Trophoblast cell (in vitro differentiated cells and primary cell): ENCODE measurements around the gene TEAD1.

Experiments
- DNase-seq, 2 donors: peaks; one replicate each; pipeline ENCODE4 v3.0.0-alpha.2; 2016
- H2AFZ ChIP-seq: 2 replicates; pipeline ENCODE4 v1.6.1; 2013; ENCODE audit warnings: low read length, moderate library complexity, mild to moderate bottlenecking; ENCODE audit not compliant: insufficient read depth, poor library complexity
- H2AK5ac ChIP-seq: 2 replicates; pipeline ENCODE4 v1.6.1; 2013; ENCODE audit warnings: mild to moderate bottlenecking, low read length
- H2BK120ac ChIP-seq: 2 replicates; pipeline ENCODE4 v1.6.1; 2013; ENCODE audit warnings: low read length, mild to moderate bottlenecking, moderate library complexity; ENCODE audit not compliant: insufficient read depth, poor library complexity
- H2BK12ac ChIP-seq: 2 replicates; pipeline ENCODE4 v1.6.1; 2013; ENCODE audit warnings: mild to moderate bottlenecking, low read length, moderate library complexity
- H2BK5ac ChIP-seq: 2 replicates; pipeline ENCODE4 v1.6.1; 2013; ENCODE audit warnings: low read length, low read depth, moderate library complexity, mild to moderate bottlenecking; ENCODE audit not compliant: poor library complexity
- H3K14ac ChIP-seq: 2 replicates; pipeline ENCODE4 v1.6.1; 2013; ENCODE audit warnings: mild to moderate bottlenecking, low read length
- H3K18ac ChIP-seq: 2 replicates; pipeline ENCODE4 v1.6.1; 2013; ENCODE audit warnings: mild to moderate bottlenecking, low read length
- H3K23ac ChIP-seq: 2 replicates; pipeline ENCODE4 v1.6.1; 2013; ENCODE audit warnings: low read length
- H3K27ac ChIP-seq: 2 replicates; pipeline ENCODE4 v1.5.1; 2013; ENCODE audit warnings: low read depth, mild to moderate bottlenecking, inconsistent platforms, low read length, moderate library complexity
- H3K27me3 ChIP-seq: 2 replicates; pipeline ENCODE4 v1.6.1; 2013; ENCODE audit warnings: inconsistent platforms, mild to moderate bottlenecking, low read length, moderate library complexity; ENCODE audit not compliant: insufficient read depth
- H3K36me3 ChIP-seq, 2 experiments: 1 replicate in 1 of 2; 2 replicates in 1 of 2; pipeline ENCODE4 v1.6.1; 2013; ENCODE audit warnings: low read length in 2 of 2, mild to moderate bottlenecking in 2 of 2, moderate library complexity in 1 of 2; ENCODE audit not compliant: insufficient read depth in 2 of 2, control insufficient read depth in 1 of 2
- H3K4ac ChIP-seq: 2 replicates; pipeline ENCODE4 v1.6.1; 2013; ENCODE audit warnings: low read depth, mild to moderate bottlenecking, low read length, moderate library complexity
- H3K4me1 ChIP-seq, 2 experiments: 1 replicate in 1 of 2; 2 replicates in 1 of 2; pipeline ENCODE4 v1.6.1; 2013; ENCODE audit warnings: low read length in 2 of 2, mild to moderate bottlenecking in 2 of 2, moderate library complexity in 1 of 2; ENCODE audit not compliant: insufficient read depth in 2 of 2, control insufficient read depth in 1 of 2
- H3K4me2 ChIP-seq: 2 replicates; pipeline ENCODE4 v1.6.1; 2013; ENCODE audit warnings: inconsistent platforms, mild to moderate bottlenecking, low read length, moderate library complexity
- H3K4me3 ChIP-seq: 2 replicates; pipeline ENCODE4 v1.5.1; 2013; ENCODE audit warnings: mild to moderate bottlenecking, low read depth, low read length, inconsistent platforms
- H3K79me1 ChIP-seq: one replicate; pipeline ENCODE4 v1.6.1; 2013; ENCODE audit warnings: low read length
- H3K79me2 ChIP-seq: 2 replicates; pipeline ENCODE4 v1.6.1; 2013; ENCODE audit warnings: low read length, mild to moderate bottlenecking; ENCODE audit not compliant: control insufficient read depth, insufficient read depth, poor library complexity
- H3K9ac ChIP-seq: 2 replicates; pipeline ENCODE4 v1.6.1; 2013; ENCODE audit warnings: mild to moderate bottlenecking, low read length
- H3K9me3 ChIP-seq: 2 replicates; pipeline ENCODE4 v1.6.1; 2013; ENCODE audit warnings: low read depth, mild to moderate bottlenecking, control low read depth, inconsistent platforms, low read length; ENCODE audit not compliant: insufficient read depth
- H4K12ac ChIP-seq: 2 replicates; pipeline ENCODE4 v1.6.1; 2013; ENCODE audit warnings: low read depth, mild to moderate bottlenecking, low read length, moderate library complexity
- H4K8ac ChIP-seq: 2 replicates; pipeline ENCODE4 v1.6.1; 2013; ENCODE audit warnings: low read depth, mild to moderate bottlenecking, low read length, moderate library complexity
- H4K91ac ChIP-seq: one replicate; pipeline ENCODE4 v1.6.1; 2013; ENCODE audit warnings: low read depth, mild to moderate bottlenecking, low read length, moderate library complexity
- WGBS: extraction: QIAGEN DNeasy Blood & Tissue Kit; methylation state at CpG from one replicate; pipeline ENCODE4 v1.1.7; 2013; ENCODE audit warnings: missing lambda C conversion rate; ENCODE audit not compliant: insufficient read length, insufficient coverage; ENCODE audit errors: extremely low coverage; 5-methylcytosine and 5-hydroxymethylcytosine counted together

TEAD1 gene

GRCh38 chr11:12727563-12728211 lies 53.5 kb downstream of the TEAD1 start:
- no peak overlapping the region for H4K91ac ChIP-seq
- WGBS: no CpG with 5 or more reads among the region's 5 CpGs

GRCh38 chr11:12728417-12728816 lies 54.2 kb downstream of the TEAD1 start:
- Histone ChIP-seq H3K27me3 (no peaks in the 10 kb centered on the region), H2AFZ (no peak overlapping the region), H3K4me2 (peak overlapping the region; percentile 3), H3K36me3 (no peaks in the 10 kb centered on the region), H3K4me1 (peaks cover 37 to 52% of the 10 kb centered on the region in 2 experiments), H2BK5ac (no peak overlapping the region), H3K79me2 (peaks cover 29% of the 10 kb centered on the region), H3K27ac (peak overlapping the region; percentile 6), H2BK12ac (no peak overlapping the region), H2AK5ac (no peak overlapping the region), H3K18ac (peak overlapping the region; percentile 77), H4K91ac (no peak overlapping the region), H3K9me3 (no peaks in the 10 kb centered on the region), H3K4me3 (no peak overlapping the region), H3K14ac (peak overlapping the region; percentile 30), H4K8ac (no peak overlapping the region), H3K79me1 (peaks cover 15% of the 10 kb centered on the region), H4K12ac (no peak overlapping the region), H3K23ac (no peak overlapping the region), H3K4ac (peak overlapping the region; percentile 13), H2BK120ac (peak overlapping the region; percentile 27), H3K9ac (no peak overlapping the region)
- peak in 1 of 2 donors; percentile 46 for DNase-seq
- WGBS: no CpG with 5 or more reads among the region's 4 CpGs

More at GRCh38 chr11:12727563-12728211, 53.5 kb downstream of the TEAD1 start:
- Histone ChIP-seq H2AFZ (no peak overlapping the region), H2BK120ac (no peak overlapping the region), H4K8ac (no peak overlapping the region), H3K79me2 (peaks cover 27% of the 10 kb centered on the region), H3K4ac (peak overlapping the region; percentile 13), H3K79me1 (peaks cover 17% of the 10 kb centered on the region), H2BK12ac (peak overlapping the region; percentile 55), H3K4me3 (no peak overlapping the region), H3K4me1 (peaks cover 31 to 48% of the 10 kb centered on the region in 2 experiments), H4K12ac (no peak overlapping the region), H3K18ac (peak overlapping the region; percentile 54), H3K14ac (no peak overlapping the region), H3K9me3 (no peaks in the 10 kb centered on the region), H3K23ac (no peak overlapping the region), H3K36me3 (no peaks in the 10 kb centered on the region), H3K27me3 (no peaks in the 10 kb centered on the region), H3K27ac (peak overlapping the region; percentile 6), H2AK5ac (no peak overlapping the region), H3K4me2 (peak overlapping the region; percentile 3), H3K9ac (no peak overlapping the region), H2BK5ac (no peak overlapping the region)
- peak in 1 of 2 donors; percentile 57 for DNase-seq

GRCh38 chr11:12729941-12730340 lies 55.7 kb downstream of the TEAD1 start:
- H2BK120ac ChIP-seq: no peak overlapping the region
- H3K27ac ChIP-seq: no peak overlapping the region
- no peak overlapping the region for H3K9ac ChIP-seq
- peak overlapping the region; percentile 80 for H3K4ac ChIP-seq
- H3K4me1 ChIP-seq: peaks cover 29 to 41% of the 10 kb centered on the region in 2 experiments
- H3K9me3 ChIP-seq: no peaks in the 10 kb centered on the region
- H3K18ac ChIP-seq: no peak overlapping the region
- no peak overlapping the region for H2AFZ ChIP-seq
- H4K8ac ChIP-seq: no peak overlapping the region
- H3K27me3 ChIP-seq: no peaks in the 10 kb centered on the region
- H2AK5ac ChIP-seq: no peak overlapping the region
- peaks cover 4% of the 10 kb centered on the region for H3K79me1 ChIP-seq
- no peak overlapping the region for H3K4me2 ChIP-seq
- no peak overlapping the region for H3K4me3 ChIP-seq
- no peak overlapping the region for H4K91ac ChIP-seq
- no peak overlapping the region for H4K12ac ChIP-seq
- no peak for DNase-seq
- no peak overlapping the region for H3K14ac ChIP-seq
- WGBS: no CpG with 5 or more reads among the region's 5 CpGs
- no peak overlapping the region for H2BK12ac ChIP-seq
- peaks cover 0 to 2% of the 10 kb centered on the region in 2 experiments for H3K36me3 ChIP-seq
- peaks cover 27% of the 10 kb centered on the region for H3K79me2 ChIP-seq
- H2BK5ac ChIP-seq: no peak overlapping the region
- H3K23ac ChIP-seq: no peak overlapping the region

- Histone ChIP-seq H4K91ac (no peak overlapping the region), H4K8ac (no peak overlapping the region), H4K12ac (no peak overlapping the region), H2AFZ (no peak overlapping the region), H3K79me2 (peaks cover 25% of the 10 kb centered on the region), H3K14ac (no peak overlapping the region), H3K4ac (peak overlapping the region; percentile 4), H2BK120ac (no peak overlapping the region), H3K23ac (no peak overlapping the region), H2BK12ac (no peak overlapping the region), H3K9me3 (no peaks in the 10 kb centered on the region), H3K4me2 (no peak overlapping the region), H3K79me1 (no peaks in the 10 kb centered on the region), H3K4me1 (peaks cover 21 to 31% of the 10 kb centered on the region in 2 experiments), H3K9ac (no peak overlapping the region), H3K18ac (no peak overlapping the region), H3K4me3 (no peak overlapping the region), H3K27me3 (no peaks in the 10 kb centered on the region), H3K36me3 (peaks cover 0 to 2% of the 10 kb centered on the region in 2 experiments), H2AK5ac (no peak overlapping the region), H3K27ac (no peak overlapping the region), H2BK5ac (no peak overlapping the region)
- no peak for DNase-seq
- no CpG with 5 or more reads among the region's 3 CpGs for whole genome bisulfite sequencing
Measured at GRCh38 chr11:12731841-12732336, 57.7 kb downstream of the TEAD1 start.
